Hepatocyte (in vitro differentiated cells): ENCODE measurements around the gene AP1G1. TPM values are rescaled to one million over a fixed set of nuclear protein-coding genes. Genes with fewer than 3 reads are reported as not detected.

Experiments
- DNase-seq: peaks from one replicate; pipeline ENCODE4 v3.0.0-alpha.2; 2016; ENCODE audit warnings: low spot score
- H2AFZ ChIP-seq: fragments of 200-600 bp; sonication (generic); 2 replicates; pipeline ENCODE4 v1.6.0; 2016; ENCODE audit warnings: antibody characterized with exemption, mild to moderate bottlenecking
- H3K27ac ChIP-seq: fragments of 200-600 bp; sonication (generic); 2 replicates; pipeline ENCODE4 v1.5.1; 2016; ENCODE audit warnings: mild to moderate bottlenecking
- H3K27me3 ChIP-seq: fragments of 200-600 bp; sonication (generic); 2 replicates; pipeline ENCODE4 v1.6.1; 2016
- H3K36me3 ChIP-seq: fragments of 200-600 bp; sonication (generic); replicated peaks from 2 replicates; pipeline ENCODE4 v1.5.1; 2016; ENCODE audit warnings: low read depth; ENCODE audit not compliant: insufficient read depth
- H3K4me1 ChIP-seq: fragments of 200-600 bp; sonication (generic); 2 replicates; pipeline ENCODE4 v1.5.1; 2016; ENCODE audit warnings: mild to moderate bottlenecking, moderate library complexity; ENCODE audit not compliant: insufficient read depth
- H3K4me2 ChIP-seq: fragments of 200-600 bp; sonication (generic); 2 replicates; pipeline ENCODE4 v1.6.0; 2016
- H3K4me3 ChIP-seq: fragments of 200-600 bp; sonication (generic); 2 replicates; pipeline ENCODE4 v1.5.1; 2016; ENCODE audit warnings: mild to moderate bottlenecking
- H3K79me2 ChIP-seq: fragments of 200-600 bp; sonication (generic); 2 replicates; pipeline ENCODE4 v1.6.0; 2017; ENCODE audit warnings: mild to moderate bottlenecking
- H3K9me2 ChIP-seq: fragments of 200-600 bp; sonication (generic); replicated peaks from 2 replicates; pipeline ENCODE4 v1.6.0; 2017; ENCODE audit warnings: mild to moderate bottlenecking; ENCODE audit not compliant: insufficient read depth
- H3K9me3 ChIP-seq: fragments of 200-600 bp; sonication (generic); 2 replicates; pipeline ENCODE4 v1.5.1; 2016; ENCODE audit warnings: low read depth, mild to moderate bottlenecking
- H4K20me1 ChIP-seq: fragments of 200-600 bp; sonication (generic); 2 replicates; pipeline ENCODE4 v1.6.0; 2016; ENCODE audit warnings: mild to moderate bottlenecking; ENCODE audit not compliant: insufficient read depth, poor library complexity, severe bottlenecking
- EZH2 ChIP-seq: fragments of 200-600 bp; sonication (generic); IDR thresholded peaks from 2 replicates; pipeline ENCODE4 v1.6.1; 2016; ENCODE audit warnings: antibody characterized with exemption, mild to moderate bottlenecking, borderline replicate concordance
- EZH2phosphoT487 ChIP-seq: fragments of 200-600 bp; sonication (generic); IDR thresholded peaks from one replicate; pipeline ENCODE4 v1.6.1; 2018; ENCODE audit warnings: antibody characterized with exemption, mild to moderate bottlenecking, low read depth, moderate library complexity; ENCODE audit not compliant: unreplicated experiment, severe bottlenecking
- WGBS: methylation state at CpG from one replicate; pipeline ENCODE4 v1.1.6; 2016; ENCODE audit warnings: low lambda C conversion rate; ENCODE audit errors: missing lambda C conversion rate; 5-methylcytosine and 5-hydroxymethylcytosine counted together
- polyA plus RNA-seq: library from polyadenylated mRNA; unstranded; fragments of >200 nt; fragmentation: Nextera tagmentation; extraction: Ambion mirVana; gene quantifications from 2 replicates; pipeline ENCODE4 v1.2.1, GENCODE V29; 2016
- total RNA-seq: library from RNA; depleted of rRNA; stranded (reverse); fragments of >200 nt; gene quantifications from 2 replicates; pipeline ENCODE4 v1.2.3, GENCODE V29; 2014
- TF ChIP-seq, protein P1 (sequence below): fragments of 200-600 bp; sonication (generic); IDR thresholded peaks from 2 replicates; pipeline ENCODE4 v1.5.1; 2016; ENCODE audit warnings: antibody characterized with exemption, mild to moderate bottlenecking; ENCODE audit not compliant: poor library complexity

The AP1G1 gene
- total and polyA plus RNA-seq, 2 experiments from 2014 or later, result 28.3 to 96.2 TPM

DNA sequence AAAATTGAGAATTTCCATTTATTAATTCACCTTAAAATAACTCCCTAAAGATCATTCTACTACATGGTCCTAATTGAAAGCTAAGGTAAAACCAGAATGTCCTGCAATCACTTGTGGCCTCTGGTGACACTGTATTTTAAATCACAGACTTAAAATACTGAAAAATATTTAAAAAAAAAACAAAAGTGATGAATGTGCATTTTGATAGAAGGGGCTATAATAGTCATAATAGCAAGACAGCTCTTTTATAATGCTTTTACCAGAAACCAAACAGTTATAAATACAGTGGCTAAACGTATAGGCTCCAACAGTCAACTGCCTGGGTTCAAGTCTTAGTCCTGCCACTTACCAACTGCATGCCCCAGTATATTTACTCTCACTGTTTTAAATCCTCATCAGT lies 105.3 kb downstream of the AP1G1 start:
- Histone ChIP-seq H3K4me2 (no peak overlapping the region), H4K20me1 (no peaks in the 10 kb centered on the region), H3K4me1 (peaks cover 6% of the 10 kb centered on the region), H3K79me2 (peaks cover 14% of the 10 kb centered on the region), H3K4me3 (no peak overlapping the region), H2AFZ (no peak overlapping the region), H3K36me3 (no peaks in the 10 kb centered on the region), H3K9me3 (no peaks in the 10 kb centered on the region), H3K27me3 (no peaks in the 10 kb centered on the region), H3K27ac (no peak overlapping the region), H3K9me2 (no peaks in the 10 kb centered on the region)
- no peak for TF ChIP-seq EZH2phosphoT487
- no peak for TF ChIP-seq EZH2
- TF ChIP-seq, protein P1, sequence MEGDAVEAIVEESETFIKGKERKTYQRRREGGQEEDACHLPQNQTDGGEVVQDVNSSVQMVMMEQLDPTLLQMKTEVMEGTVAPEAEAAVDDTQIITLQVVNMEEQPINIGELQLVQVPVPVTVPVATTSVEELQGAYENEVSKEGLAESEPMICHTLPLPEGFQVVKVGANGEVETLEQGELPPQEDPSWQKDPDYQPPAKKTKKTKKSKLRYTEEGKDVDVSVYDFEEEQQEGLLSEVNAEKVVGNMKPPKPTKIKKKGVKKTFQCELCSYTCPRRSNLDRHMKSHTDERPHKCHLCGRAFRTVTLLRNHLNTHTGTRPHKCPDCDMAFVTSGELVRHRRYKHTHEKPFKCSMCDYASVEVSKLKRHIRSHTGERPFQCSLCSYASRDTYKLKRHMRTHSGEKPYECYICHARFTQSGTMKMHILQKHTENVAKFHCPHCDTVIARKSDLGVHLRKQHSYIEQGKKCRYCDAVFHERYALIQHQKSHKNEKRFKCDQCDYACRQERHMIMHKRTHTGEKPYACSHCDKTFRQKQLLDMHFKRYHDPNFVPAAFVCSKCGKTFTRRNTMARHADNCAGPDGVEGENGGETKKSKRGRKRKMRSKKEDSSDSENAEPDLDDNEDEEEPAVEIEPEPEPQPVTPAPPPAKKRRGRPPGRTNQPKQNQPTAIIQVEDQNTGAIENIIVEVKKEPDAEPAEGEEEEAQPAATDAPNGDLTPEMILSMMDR, result no peak
- WGBS, result 94% methylated on average over 1 of the region's 1 CpG
- no peak for DNase-seq

DNA sequence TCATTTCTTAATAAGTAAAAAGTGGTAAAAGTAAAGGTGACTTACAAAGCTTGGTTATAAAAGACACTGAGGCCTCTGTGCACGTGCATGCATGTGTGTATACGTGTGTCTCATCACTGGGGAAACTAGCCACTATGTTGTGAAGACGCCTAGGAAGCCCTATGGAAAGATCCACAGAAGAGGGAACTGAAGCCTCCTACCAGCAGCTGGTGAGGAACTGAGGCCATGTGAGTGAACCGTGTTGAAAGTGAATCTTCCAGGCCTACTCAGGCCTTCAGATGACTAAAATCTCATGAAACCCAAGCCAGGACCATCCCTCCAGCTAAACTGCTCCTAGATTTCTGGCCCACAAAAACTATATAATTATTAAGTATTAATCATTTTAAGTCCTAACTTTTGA lies 107.8 kb downstream of the AP1G1 start:
- no peaks in the 10 kb centered on the region for H3K27me3 ChIP-seq
- no peaks in the 10 kb centered on the region for H4K20me1 ChIP-seq
- no peak overlapping the region for H3K4me3 ChIP-seq
- H3K4me1 ChIP-seq, result no peaks in the 10 kb centered on the region
- TF ChIP-seq EZH2phosphoT487 (no peak), EZH2 (no peak)
- TF ChIP-seq, protein P1, result no peak
- no peaks in the 10 kb centered on the region for H3K9me2 ChIP-seq
- no peaks in the 10 kb centered on the region for H3K36me3 ChIP-seq
- peaks cover 7% of the 10 kb centered on the region for H3K79me2 ChIP-seq
- no peak overlapping the region for H3K4me2 ChIP-seq
- H3K27ac ChIP-seq, result no peak overlapping the region
- WGBS, result 98% methylated on average over 4 of the region's 4 CpGs
- no peak overlapping the region for H2AFZ ChIP-seq
- no peaks in the 10 kb centered on the region for H3K9me3 ChIP-seq
- no peak for DNase-seq

- H3K9me3 ChIP-seq, result no peaks in the 10 kb centered on the region
- H3K79me2 ChIP-seq, result peaks cover 3% of the 10 kb centered on the region
- H2AFZ ChIP-seq, result no peak overlapping the region
- H3K36me3 ChIP-seq, result no peaks in the 10 kb centered on the region
- H3K4me2 ChIP-seq, result no peak overlapping the region
- no peaks in the 10 kb centered on the region for H3K9me2 ChIP-seq
- no peak overlapping the region for H3K27ac ChIP-seq
- H3K27me3 ChIP-seq, result no peaks in the 10 kb centered on the region
- no peak for DNase-seq
- no peak overlapping the region for H3K4me3 ChIP-seq
- TF ChIP-seq EZH2 (no peak), EZH2phosphoT487 (no peak)
- TF ChIP-seq, protein P1, result no peak
- WGBS, result 90% methylated on average over 3 of the region's 3 CpGs
- H3K4me1 ChIP-seq, result no peaks in the 10 kb centered on the region
- no peaks in the 10 kb centered on the region for H4K20me1 ChIP-seq
These were observed 110.1 kb downstream of the AP1G1 start for GRCh38 chr16:71698491-71698890.

DNA sequence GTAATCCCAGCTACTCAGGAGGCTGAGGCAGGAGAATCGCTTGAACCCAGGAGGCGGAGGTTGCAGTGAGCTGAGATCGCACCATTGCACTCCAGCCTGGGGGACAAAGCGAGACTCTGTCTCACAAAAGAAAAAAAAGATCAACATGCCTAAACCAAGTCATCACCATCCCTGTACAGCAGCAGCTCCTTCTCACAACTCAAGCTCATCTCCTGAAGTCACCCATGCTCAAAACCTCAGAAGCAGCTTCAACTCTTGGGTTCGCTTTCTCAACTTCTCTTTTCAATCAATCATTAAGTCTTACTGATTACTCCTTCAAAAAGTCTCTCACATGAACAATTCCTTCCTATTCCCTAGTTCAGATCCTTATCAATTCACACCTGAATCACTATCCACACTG lies 115.5 kb downstream of the AP1G1 start:
- H2AFZ ChIP-seq, result no peak overlapping the region
- 100% methylated on average over 5 of the region's 5 CpGs for WGBS
- no peaks in the 10 kb centered on the region for H4K20me1 ChIP-seq
- H3K36me3 ChIP-seq, result no peaks in the 10 kb centered on the region
- H3K9me2 ChIP-seq, result no peaks in the 10 kb centered on the region
- no peak for DNase-seq
- H3K4me1 ChIP-seq, result no peaks in the 10 kb centered on the region
- peaks cover 3% of the 10 kb centered on the region for H3K79me2 ChIP-seq
- H3K27ac ChIP-seq, result no peak overlapping the region
- H3K27me3 ChIP-seq, result no peaks in the 10 kb centered on the region
- H3K4me3 ChIP-seq, result no peak overlapping the region
- no peak overlapping the region for H3K4me2 ChIP-seq
- no peak for TF ChIP-seq EZH2
- TF ChIP-seq, protein P1, result no peak
- TF ChIP-seq EZH2phosphoT487, result no peak
- no peaks in the 10 kb centered on the region for H3K9me3 ChIP-seq
